Amniotic epithelial cell (primary cell): ENCODE results near the gene OR56B4.

Source experiments
- DNase-seq: peaks from one replicate; pipeline ENCODE4 v3.0.0-alpha.2; 2010; ENCODE audit warnings: low read depth

The OR56B4 gene

GRCh38 chr11:6151117-6151516, 43.6 kb downstream of the OR56B4 start:
- DNase-seq = no peak

GRCh38 chr11:6152126-6152525, 44.6 kb downstream of the OR56B4 start:
- DNase-seq = no peak

GRCh38 chr11:6156628-6157359, 49.3 kb downstream of the OR56B4 start:
- no peak for DNase-seq
